ENCODE data around the gene PHACTR4.

GRCh38 chr1:28394136-28394535, 24.6 kb downstream of the PHACTR4 start:
- TF ChIP-seq CTCF (conservative IDR thresholded peaks at IDR 0.05 in 1 of 2, IDR thresholded peaks at IDR 0.05 in 1 of 2; ENCODE audit: low read depth in 1 of 2, low read length in 2 of 2) (no peak), EZH2 (IDR thresholded peaks at IDR 0.05; ENCODE audit: low read length, missing control alignments) (no peak)

Data from fibroblast of lung (primary cell).